ENCODE results near the gene MLST8.

DNA sequence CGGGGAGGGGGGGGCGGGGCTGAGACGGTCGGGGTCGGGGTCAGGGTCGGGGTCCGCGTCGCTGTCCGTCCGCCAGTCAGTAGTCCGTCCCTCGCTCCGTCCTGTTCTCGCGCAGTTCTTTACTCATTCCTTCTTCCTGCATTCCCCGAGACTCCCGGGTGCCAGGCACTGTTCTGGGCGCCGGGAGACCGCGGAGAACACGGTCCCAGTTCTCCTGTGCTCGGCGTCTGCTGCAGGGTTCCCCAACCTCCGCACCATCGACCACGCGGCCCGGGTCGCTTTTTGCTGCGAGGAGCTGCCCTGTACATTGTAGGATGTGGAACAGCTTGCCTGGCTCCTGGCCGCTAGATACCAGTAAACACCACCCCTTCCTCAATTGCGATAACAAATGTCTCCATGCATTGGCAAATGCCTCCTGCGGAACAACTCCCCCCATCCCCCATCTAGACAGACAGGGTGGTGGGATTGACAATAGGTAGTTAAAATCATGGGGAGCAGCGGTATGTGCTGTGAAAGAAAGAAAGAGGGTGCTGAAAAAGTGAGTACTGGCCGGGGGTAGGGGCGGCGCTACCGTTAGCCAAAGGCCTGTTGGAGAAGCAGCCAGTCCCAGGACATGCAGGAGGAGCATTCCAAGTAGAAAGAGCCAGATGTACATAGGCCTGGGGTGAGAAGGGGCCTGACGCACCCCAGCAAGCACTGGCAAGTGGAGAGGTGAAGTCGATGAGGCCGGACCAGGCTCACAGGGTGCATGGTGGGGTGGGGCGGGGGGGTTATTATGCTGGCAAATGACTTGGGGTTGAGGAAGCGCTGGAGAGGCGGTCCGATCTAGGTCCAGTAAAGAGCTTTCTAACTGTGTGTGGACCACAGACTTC is 49.0 kb upstream of the MLST8 start:
- TF ChIP-seq, protein P1, sequence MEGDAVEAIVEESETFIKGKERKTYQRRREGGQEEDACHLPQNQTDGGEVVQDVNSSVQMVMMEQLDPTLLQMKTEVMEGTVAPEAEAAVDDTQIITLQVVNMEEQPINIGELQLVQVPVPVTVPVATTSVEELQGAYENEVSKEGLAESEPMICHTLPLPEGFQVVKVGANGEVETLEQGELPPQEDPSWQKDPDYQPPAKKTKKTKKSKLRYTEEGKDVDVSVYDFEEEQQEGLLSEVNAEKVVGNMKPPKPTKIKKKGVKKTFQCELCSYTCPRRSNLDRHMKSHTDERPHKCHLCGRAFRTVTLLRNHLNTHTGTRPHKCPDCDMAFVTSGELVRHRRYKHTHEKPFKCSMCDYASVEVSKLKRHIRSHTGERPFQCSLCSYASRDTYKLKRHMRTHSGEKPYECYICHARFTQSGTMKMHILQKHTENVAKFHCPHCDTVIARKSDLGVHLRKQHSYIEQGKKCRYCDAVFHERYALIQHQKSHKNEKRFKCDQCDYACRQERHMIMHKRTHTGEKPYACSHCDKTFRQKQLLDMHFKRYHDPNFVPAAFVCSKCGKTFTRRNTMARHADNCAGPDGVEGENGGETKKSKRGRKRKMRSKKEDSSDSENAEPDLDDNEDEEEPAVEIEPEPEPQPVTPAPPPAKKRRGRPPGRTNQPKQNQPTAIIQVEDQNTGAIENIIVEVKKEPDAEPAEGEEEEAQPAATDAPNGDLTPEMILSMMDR (IDR thresholded peaks at IDR 0.05) = no peak
- TF ChIP-seq POLR2A (IDR thresholded peaks at IDR 0.05) = no peak

All from thyroid gland (tissue), 4 donors.